Stimulated activated CD4-positive, alpha-beta T cell treated with anti-CD3 and anti-CD28 coated beads, Interleukin-2, amount 100 ng/mL, for 48 hours (primary cell): ENCODE data around the gene SCARF2.
A peak's percentile ranks its signal among the peaks of the same experiment; 100 is the strongest.
"Not testable (repeated sequence)": the region's sequence is repeated elsewhere in the genome, so short reads cannot be mapped to it uniquely, and the experiment has no call there.

ENCODE experiments used
- DNase-seq, 2 donors: peaks; one replicate each; pipeline ENCODE4 v3.0.0-alpha.2; 2020

SCARF2 gene

DNA sequence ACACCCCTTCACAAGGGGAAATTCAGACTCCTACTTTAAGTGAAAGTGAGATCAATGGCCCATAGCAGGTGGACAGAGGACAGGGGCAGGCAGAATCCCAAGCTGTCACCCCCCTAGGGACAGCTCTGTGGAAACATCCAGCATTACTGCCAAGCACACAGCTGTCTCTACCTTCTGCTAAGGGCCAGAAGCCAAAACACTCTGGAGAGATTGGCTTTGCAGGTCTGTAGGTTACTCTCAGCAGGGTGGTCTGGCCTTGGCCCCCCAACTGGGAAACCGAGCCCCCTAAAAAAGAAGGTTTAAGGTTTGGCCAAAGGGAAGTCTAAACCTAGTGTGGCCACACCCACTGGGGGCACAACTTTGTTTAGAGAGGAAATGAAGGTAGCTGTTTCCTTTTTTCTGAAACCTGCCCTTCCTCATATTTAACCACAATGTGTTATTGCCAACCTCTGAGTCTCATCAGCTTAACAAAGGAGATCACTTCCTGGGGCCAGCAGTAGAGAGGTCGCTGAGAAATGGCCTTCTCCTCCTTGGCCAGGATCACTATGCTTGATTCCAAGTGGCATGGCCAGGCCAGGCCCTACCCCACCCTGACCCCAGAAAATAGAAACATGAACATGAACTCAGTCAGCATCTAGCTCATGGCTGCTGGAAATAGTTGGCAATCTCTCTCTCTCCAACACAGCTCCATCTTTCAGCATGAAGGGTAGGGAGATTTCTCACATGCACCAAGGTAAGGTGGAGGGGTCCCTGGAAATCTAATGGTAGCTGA, 25.9 kb upstream of the SCARF2 start:
- DNase-seq, result no peak

DNA sequence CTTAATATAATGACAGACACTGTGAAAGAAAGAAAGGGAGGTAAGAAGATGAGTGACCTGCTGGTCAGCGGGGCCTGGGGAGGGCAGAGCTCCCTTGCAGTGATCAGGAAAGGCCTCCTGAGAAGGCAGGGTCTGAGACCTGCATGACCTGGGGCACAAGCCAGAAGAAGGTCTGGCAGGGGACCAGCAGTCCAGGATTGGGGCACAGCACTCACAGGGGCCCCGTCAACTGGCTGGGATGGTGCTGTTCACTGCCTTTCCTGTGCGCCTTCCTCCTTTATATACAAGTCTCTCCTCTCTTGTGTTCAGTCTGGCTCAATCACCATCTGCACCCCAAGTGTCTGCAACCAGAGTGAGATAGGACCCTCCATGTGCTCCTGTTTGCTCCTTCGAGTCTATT, 22.2 kb upstream of the SCARF2 start:
- DNase-seq, result no peak

DNA sequence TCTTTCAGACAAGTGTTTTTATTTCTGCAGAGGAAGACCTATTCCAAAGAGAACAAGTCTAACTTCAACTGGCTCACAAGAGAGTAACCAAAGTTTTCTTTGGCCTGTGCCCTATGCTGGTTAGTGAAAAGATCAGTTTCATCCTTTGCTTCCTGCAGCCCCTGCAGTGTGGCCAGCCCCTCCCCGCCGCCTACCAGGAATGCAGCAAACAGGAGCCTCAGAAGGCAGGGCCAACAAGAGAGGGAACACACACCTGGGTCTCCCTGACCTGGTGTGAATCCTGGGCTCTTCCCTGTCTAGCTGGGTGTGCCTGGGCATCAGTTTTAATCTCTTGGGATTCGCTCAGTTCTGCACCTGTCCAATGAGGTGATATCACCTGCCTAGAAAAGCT, 21.5 kb upstream of the SCARF2 start:
- no peak for DNase-seq

DNA sequence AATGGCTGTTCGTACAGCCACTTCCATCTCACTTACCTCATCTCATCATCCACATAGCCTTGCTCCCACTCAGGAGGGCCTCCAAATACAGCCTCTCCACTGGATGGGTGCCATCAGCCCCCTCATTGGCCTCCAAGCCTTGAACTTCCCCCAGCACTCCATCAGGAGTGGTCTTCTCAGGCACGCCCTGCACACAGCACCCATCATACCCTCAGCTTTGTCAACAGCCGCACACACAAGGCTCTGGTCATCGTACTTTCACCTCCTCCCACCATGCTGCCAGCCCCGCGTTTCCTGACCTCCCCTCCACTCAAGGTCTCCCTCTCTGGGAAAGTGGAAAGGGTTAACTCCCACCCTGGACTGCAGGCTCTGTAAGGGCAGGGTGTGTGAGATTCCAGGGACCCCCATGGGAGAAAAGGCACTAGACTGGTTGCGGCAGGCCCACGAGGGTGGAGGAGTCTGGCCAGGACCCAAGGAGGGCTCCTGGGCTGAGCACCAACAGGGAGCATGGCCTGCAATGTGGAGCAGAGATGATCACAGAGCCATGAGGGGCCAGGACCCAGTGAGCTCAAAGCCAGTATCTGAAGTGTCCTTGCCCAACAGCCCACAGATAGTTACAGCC, 21.0 kb upstream of the SCARF2 start:
- DNase-seq, result no peak

DNA sequence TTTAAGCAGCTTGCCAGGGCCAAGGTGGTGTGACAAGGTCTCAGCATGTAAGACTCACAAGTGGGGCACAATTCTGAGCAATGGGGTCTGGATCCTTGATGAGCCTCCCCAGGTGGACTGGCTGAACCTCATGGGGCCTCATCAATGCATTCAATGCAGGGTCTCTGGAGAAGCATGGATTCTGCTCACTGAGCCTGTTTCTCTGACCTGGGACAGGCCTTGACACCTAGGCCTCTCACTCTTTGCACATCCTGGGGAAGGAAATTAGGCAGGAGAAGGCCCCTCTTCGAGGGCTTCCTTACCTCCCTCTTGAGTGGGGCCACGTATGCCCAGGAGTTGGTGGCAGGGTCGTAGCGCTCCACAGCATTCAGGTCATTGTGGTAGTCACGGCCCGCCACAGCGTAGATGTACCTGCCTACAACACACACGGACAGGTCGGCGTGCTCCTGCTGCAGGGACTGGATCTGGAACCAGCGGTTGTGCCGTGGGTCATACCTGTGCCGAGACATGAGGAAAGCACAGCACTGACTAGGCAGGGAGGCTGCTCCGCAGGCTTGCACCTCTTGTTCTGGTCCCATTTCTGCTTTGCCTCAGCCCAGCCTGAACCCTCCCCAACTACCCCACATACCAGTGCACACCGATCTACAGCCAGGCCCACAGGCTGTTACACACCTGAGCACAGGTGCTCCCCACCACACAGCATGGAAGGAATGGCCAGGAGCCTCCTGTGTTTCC, 20.0 kb upstream of the SCARF2 start:
- no peak for DNase-seq

DNA sequence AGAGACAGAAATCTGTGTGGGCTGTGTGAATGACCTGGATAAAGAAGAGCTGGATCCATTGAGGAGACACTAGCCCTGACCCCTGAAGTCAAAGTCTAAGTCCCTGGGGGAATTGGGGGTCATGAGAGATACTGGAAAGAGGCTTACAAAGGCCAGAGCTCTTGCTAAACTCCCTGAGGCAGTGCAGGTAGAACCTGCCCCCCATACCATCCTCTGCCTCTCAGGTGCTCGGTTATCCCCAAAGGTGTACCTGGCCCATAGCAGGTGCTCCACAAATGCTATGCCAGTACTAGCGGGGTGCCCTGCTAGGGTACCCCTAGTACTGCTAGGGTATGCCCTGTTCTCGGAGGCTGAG, 19.1 kb upstream of the SCARF2 start:
- no peak for DNase-seq

DNA sequence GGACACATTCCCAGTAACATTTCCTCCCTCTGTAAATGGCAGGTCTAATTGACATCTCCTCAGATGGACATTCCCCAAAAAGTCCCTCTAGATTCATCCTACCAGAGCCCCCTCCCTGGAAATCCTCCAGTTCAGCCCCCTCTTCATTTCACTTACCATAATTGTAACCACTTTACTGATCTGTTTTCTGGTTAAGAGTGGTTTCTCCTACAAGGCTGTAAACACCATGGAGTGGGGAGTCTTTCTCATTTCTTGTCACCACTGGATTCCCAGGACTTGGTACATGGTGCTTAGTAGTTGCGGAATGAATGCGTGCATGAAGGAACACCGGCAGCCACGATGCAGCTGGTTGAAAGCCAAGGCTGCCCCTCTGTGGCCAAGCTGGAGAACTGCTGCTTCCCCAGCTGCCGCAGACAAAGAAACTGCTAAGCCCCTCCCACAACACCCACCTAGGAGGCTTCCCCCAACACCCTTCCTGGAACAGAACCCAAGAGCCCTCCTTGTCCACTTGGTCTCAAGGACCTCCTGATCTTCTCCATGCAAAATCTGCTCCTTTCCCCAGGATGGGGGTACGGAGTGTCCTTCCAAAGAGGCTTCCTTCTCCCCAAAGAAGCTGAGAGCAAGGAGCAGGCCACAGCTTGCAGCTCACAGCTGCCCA, 18.6 kb upstream of the SCARF2 start:
- peak; percentile 68 to 74 for DNase-seq

DNA sequence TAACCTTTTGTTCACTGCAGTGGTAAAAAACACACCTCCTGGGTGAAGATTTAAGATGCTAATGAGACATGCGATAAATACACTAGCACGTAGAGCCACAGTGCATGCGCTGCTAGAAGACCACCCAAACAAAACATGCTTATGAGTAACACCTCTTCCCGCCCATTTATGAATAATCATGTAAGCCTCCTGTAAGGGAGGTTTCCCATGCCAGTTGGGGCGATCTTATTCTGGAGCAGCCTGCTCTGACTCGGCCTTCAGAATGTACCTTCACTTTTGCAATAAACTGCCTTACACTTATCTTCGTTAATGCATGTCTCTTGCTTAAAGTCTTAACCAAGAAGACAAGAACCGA, 18.1 kb upstream of the SCARF2 start:
- no peak for DNase-seq

DNA sequence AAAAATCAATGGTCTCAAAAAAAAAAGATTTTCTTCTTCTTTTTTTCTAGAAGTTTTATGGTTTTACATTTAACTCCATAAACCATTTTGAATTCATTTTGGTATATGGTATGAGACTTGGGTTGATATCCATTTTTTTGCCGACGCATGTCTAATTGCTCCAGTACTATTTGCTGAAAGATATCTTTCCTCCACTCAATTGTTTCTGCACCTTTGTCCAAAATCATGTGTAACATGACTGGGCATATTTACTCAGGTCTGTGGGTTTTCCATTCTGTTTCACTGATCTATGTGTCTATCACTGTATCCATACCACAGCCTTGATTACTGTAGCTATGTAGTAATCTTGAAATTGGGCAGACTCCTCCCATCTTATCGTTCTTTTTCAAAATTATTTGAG, 15.6 kb upstream of the SCARF2 start:
- DNase-seq, result no peak

DNA sequence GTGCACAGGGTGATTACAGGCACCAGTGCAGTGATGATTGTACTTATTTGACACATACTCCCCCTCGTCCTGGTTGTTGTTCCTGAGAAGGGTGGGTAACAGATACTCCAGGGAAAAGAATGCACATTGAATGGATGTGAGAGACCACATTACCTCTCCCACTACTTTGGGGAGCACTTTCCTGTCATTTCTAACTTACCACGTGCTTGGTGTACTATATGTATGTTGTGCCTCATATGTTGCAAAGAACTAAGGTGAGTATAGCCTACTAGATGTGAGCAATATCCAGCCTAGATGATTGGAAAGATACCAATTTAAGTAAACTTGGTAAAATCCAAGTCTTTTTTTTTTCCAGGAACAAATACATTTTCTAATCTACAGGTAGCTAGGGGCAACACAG, 14.3 kb upstream of the SCARF2 start:
- DNase-seq, result no peak

DNA sequence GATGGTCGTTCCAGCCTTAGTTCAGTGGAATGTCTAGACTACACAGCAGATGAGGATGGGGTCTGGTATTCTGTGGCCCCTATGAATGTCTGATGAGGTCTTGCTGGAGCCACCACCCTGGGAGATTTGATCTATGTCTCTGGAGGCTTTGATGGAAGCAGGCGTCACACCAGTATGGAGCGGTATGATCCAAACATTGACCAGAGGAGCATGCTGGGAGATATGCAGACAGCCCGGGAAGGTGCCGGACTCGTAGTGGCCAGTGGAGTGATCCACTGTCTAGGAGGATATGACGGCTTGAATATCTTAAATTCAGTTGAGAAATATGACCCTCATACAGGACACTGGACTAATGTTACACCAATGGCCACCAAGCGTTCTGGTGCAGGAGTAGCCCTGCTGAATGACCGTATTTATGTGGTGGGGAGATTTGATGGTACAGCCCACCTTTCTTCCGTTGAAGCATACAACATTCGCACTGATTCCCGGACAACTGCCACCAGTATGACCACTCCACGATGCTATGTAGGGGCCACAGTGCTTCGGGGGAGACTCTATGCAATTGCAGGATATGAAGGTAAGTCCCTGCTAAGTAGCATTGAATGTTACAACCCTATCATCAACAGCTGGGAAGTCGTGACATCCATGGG, 13.6 kb upstream of the SCARF2 start:
- DNase-seq, result not testable (repeated sequence)

DNA sequence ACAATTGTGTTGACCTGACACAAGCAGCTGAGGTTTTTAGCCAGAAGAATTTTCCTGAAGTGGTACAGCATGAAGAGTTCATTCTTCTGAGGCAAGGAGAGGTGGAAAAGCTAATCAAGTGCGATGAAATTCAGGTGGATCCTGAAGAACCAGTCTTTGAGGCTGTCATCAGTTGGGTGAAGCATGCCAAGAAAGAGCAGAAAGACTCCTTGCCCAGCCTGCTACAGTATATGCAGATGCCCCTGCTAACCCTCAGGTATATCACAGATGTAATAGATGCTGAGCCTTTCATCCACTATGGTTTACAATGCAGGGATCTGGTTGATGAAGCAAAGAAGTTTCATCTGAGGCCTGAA, 12.9 kb upstream of the SCARF2 start:
- DNase-seq, result no peak

DNA sequence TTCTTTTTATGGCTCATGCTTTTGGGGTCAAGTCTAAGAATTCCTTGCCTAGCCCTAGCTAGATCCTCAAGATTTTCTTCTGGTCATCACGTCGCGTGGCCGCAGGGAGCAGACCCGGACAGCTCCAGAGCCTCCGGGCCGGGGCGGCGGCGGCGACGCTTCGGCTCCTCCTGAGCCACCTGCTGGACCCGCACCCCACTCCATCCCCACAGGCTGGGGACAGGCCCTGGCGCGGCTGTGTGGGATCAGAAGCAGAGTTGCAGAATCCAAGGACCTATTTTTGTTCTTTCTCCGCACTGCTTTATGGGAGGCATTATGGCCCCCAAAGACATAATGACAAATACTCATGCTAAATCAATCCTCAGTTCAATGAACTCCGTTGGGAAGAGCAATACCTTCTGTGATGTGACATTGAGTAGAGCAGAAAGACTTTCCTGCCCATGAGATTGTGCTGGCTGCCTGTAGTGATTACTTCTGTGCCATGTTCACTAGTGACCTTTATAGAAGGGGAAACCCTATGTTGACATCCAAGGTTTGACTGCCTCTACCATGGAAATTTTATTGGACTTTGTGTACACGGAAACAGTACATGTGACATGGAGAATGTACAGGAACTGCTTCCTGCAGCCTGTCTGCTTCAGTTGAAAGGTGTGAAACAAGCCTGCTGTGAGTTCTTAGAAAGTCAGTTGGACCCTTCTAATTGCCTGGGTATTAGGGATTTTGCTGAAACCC, 12.4 kb upstream of the SCARF2 start:
- no peak for DNase-seq

DNA sequence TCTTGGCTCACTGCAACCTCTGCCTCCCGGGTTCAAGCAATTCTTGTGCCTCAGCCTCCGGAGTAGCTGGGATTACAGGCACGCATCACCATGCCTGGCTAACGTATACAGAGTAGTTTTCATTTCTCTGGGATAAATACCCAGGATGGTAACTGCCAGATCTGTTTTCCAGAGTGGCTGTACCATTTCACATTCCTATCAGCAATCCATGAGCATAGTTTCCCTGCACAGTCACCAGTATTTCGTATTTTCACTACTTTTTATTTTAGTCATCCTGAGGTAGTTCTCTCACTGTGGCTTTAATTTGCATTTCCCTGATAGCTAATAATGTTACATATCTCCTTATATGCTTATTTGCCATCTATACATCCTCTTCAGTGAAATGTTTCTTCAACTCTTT, 11.0 kb upstream of the SCARF2 start:
- DNase-seq, result no peak

DNA sequence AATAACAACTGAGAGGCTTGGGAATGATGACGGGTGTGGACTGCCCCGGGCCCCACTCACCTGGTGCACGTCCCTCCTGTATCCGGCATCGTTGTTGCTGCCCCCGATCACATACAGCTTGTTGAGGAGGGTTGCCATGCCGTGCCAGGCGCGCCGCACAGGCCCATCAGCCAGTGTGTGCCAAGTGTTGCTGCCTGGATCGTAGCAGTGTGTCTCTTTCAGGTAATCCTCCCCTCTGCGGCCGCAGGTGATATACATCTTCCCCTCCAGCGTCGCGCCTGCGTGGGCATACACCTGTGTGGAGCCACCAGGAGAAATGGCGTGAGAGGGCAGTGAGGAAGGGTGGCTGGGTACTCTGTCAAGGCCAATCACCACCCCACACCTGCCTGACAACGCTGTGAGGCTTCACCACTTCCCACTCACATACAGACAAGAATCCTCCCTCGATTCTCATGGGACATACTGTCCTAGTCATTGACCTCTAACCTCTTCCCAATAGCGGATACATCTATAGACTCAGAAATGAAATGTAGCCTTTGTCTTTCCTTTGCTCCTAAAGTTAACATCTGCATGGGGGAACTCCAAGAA, 8.9 kb upstream of the SCARF2 start:
- no peak for DNase-seq

DNA sequence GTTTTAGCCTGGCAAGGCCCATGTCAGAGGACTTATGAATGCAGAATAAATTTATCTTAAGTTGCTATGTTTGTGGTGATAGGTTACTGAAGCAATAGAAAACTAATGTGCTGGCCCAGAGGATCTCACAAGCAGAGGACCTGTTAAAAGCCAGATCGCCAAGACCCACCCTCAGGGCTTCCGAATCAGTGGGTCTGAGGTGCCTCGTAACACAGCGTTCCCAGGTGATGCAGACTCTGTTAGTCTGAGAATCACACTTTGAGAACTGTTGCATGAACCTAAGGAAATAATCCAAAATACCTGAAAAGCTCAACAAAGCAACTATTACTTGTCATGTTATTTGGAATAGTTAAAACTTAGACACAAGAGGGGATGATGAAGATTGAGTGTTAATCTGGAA, 6.7 kb upstream of the SCARF2 start:
- no peak for DNase-seq

DNA sequence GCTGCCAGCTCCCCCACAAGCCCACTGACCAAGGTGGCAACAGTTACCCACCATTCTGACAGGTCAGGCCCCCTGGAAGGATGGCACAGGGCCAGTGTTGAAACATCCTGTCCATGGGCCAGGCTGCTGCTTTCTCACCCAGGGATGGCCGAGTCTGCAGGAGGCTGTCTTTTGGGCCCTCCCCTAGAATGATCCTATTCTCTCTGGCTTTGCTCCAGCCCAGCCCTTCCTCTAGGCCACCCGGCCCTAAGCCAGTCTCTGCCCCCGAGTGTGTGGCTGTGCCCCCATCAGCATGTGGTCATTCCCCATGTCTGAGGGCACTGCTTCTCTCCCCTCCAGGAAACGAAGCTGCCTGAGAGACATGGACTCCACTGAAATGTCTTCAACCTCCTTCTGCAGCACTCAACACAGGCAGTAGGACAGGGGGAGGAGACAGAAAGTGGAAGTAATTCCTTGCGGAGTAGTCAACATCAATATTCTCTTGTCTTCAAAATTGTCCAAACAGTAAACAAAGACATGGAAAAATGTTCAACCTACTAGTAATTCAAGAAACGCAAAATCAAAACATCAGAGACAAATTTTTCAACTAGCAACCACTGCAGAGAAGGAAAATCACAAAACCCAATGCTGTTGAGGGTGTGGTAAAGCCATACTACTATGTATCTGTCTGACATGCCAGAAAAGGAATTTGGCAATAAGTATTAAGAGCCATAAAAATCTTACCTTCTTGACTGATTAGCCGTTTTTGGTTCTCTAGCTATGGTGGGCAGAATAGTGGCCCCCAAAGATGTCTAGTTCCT, 5.1 kb upstream of the SCARF2 start:
- DNase-seq, result no peak

DNA sequence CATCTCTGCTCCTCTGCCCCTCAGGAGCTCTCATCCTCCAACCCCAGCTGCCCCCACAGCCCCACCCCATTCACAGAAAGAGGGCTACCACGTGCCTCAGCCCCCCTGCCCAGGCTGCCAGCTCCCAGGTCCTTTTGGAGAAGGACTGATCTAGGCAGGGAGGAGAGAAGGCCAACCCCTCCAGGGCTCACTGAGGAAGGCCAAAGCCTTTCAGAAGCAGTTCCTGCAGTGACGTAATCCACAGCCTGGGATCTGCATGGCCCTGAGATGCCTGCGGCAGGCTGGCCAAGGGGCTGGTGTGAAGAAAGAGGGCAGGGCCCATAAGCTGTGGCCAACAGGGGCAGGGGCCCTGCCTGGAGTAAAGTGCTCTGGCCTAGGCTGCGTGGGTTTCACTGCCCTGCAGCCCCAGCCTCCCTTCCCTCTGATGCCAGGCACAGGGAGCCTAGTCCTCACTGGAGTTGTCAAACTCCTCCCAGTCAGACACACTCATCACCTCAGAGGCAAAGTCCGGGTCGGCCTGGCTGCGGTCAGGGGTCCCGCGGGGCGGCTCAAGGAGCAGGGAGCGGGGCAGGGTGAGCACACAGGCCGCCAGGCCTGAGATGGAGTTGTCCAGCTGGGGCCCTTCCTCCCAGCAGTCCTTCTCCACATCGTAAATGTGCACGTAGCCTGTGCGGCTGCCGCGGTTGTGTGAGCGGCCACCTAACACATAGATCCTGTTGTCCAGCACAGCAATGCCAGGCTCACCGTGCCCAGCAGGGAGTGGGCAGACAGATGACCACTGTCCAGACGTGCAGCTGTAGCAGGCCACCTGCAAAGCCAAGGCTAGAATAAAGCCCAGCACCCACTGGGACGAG, 4.2 kb upstream of the SCARF2 start:
- no peak for DNase-seq

DNA sequence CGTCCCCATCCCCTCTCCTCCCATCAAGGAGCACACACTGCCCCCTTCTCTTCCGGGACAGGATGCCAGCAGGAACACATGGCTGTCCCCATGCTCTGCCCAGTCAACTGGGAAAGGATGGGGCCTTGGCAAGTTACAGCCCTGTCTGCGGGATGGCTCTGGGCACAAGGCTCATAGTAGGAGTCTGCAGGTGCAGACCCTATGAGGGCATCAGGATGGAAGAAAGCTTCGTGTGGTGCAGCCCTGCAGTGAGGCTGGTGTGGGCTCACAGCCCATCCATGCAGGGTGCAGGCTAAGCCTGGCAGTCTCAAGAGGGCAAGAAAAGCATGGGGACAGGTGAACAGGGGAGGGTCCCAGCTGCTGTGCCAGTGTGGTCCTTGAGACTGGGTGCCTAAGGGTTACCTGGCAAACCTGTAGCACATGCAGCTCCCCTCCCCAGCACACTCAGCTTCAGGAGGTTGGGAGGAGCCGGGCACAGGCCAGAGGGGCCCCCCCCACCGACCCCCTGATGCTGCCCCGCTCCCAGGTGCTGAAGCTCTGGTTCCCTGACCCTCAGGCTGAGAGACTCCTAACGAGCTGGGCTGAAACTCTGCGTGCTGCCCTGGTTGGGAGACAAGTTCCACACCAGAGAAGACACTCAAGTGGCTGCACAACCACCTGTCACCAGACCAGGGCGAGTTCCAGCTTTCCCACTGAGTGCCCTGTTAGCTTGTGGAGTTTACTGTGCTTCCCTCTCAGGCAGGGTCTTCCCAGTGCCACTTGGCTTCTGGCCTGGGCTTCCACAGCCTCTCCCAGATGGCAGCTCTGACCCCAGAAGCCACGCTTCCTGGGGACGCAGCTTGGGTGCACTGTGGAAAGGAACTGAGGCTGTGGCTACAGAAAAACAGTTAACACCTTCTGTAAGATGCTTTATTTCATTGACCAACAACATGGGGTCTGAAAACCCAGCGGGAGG, 3.3 kb upstream of the SCARF2 start:
- DNase-seq, result no peak
